GM19099 (cell line): Measurements from ENCODE around the gene SYNJ2.

Source experiments
- POLR2A ChIP-seq: IDR thresholded peaks from 3 replicates; pipeline ENCODE4 v1.6.1; 2011; ENCODE audit warnings: low read depth; ENCODE audit not compliant: insufficient read length; ENCODE audit errors: extremely low read depth

SYNJ2 gene

GRCh38 chr6:158125271-158125670 is 143.6 kb downstream of the SYNJ2 start:
- TF ChIP-seq POLR2A, result no peak

- TF ChIP-seq POLR2A, result no peak
Measured at GRCh38 chr6:158131926-158132325, 150.3 kb downstream of the SYNJ2 start.

GRCh38 chr6:158142789-158143188 is 161.1 kb downstream of the SYNJ2 start:
- no peak for TF ChIP-seq POLR2A

- no peak for TF ChIP-seq POLR2A
Measured at GRCh38 chr6:158143700-158144099, 162.0 kb downstream of the SYNJ2 start.
